ENCODE measurements around the gene SHISA9.

The SHISA9 gene

DNA sequence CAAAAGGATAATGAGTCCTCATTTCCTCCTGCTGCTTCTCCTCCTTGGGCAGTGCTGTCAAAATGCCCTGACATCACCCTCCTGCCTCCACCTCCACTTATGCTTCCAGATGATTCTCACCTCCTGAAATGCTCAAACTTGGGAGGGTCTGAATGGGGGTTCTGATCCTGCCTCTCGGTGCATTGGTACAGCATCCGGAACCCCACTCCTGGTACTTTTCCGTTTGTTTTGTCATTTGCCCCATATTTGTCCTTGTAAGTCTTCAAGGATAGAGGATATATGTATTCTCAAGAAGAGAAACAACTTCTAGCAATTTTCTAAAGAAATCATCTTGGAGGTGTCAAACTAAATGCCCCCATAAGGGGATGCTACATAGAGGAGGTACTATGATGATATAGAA, 148.3 kb downstream of the SHISA9 start:
- TF ChIP-seq CTCF (IDR thresholded peaks at IDR 0.05; ENCODE audit: insufficient read depth, low read length, poor library complexity, severe bottlenecking): no peak
- no peaks in the 10 kb centered on the region for H3K27me3 ChIP-seq (replicated peaks; ENCODE audit: control insufficient read depth, insufficient read depth, low read length)
- DNase-seq (ENCODE audit: extremely low read depth, insufficient read length): no peak
- no peak overlapping the region for H3K4me3 ChIP-seq (replicated peaks; ENCODE audit: low read depth, low read length)
- no peaks in the 10 kb centered on the region for H3K36me3 ChIP-seq (ENCODE audit: control insufficient read depth, insufficient read depth, low read length)

DNA sequence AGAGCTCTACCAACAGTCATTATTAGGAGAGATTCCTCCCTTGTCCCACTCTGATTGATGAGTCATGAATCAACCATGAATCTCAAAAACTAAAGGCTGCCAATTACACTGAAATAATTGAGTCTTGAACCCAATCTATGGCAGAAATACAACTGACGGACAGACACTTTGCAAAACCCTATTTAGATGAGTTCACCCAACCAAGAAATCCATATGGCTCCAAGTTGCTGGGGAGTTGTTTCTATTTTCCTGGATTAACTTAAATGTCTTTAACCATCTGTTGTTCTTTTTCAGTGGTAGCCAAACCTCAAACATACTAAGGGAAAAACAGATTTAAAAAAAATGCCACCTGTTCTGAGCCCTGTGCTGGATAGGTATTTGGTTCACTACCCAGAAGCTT, 151.0 kb downstream of the SHISA9 start:
- DNase-seq (ENCODE audit: extremely low read depth, insufficient read length): no peak
- Histone ChIP-seq H3K36me3 (ENCODE audit: control insufficient read depth, insufficient read depth, low read length) (no peaks in the 10 kb centered on the region), H3K27me3 (replicated peaks; ENCODE audit: control insufficient read depth, insufficient read depth, low read length) (no peaks in the 10 kb centered on the region), H3K4me3 (replicated peaks; ENCODE audit: low read depth, low read length) (no peak overlapping the region)
- TF ChIP-seq CTCF (IDR thresholded peaks at IDR 0.05; ENCODE audit: insufficient read depth, low read length, poor library complexity, severe bottlenecking): no peak

- no peaks in the 10 kb centered on the region for H3K36me3 ChIP-seq (ENCODE audit: control insufficient read depth, insufficient read depth, low read length)
- no peak overlapping the region for H3K4me3 ChIP-seq (replicated peaks; ENCODE audit: low read depth, low read length)
- H3K27me3 ChIP-seq (replicated peaks; ENCODE audit: control insufficient read depth, insufficient read depth, low read length): no peaks in the 10 kb centered on the region
- no peak for TF ChIP-seq CTCF (IDR thresholded peaks at IDR 0.05; ENCODE audit: insufficient read depth, low read length, poor library complexity, severe bottlenecking)
- no peak for DNase-seq (ENCODE audit: extremely low read depth, insufficient read length)
Observed at GRCh38 chr16:13055480-13055879, 154.1 kb downstream of the SHISA9 start.

DNA sequence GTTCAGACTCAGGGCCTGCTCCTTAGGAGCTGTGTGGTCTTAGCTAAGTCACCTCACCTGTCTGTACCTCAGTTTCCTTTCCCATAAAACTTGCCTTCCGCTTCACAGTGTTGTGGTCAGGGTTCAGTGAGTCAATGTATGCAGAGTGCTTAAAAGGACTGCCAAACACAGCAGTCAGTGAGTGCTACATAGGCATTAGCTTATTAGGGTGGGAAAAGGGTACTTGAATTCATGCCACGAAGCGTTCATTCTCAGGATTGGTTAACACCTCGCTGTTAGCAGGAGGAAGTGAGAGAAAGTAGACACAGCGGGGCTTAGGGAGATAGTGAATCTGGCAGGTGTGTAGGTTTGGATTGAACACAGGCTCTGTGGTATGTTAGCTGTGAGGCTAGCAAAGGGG, 155.2 kb downstream of the SHISA9 start:
- no peaks in the 10 kb centered on the region for H3K27me3 ChIP-seq (replicated peaks; ENCODE audit: control insufficient read depth, insufficient read depth, low read length)
- DNase-seq (ENCODE audit: extremely low read depth, insufficient read length): peak; percentile 62
- no peak overlapping the region for H3K4me3 ChIP-seq (replicated peaks; ENCODE audit: low read depth, low read length)
- no peak for TF ChIP-seq CTCF (IDR thresholded peaks at IDR 0.05; ENCODE audit: insufficient read depth, low read length, poor library complexity, severe bottlenecking)
- no peaks in the 10 kb centered on the region for H3K36me3 ChIP-seq (ENCODE audit: control insufficient read depth, insufficient read depth, low read length)

- Histone ChIP-seq H3K36me3 (ENCODE audit: control insufficient read depth, insufficient read depth, low read length) (no peaks in the 10 kb centered on the region), H3K27me3 (replicated peaks; ENCODE audit: control insufficient read depth, insufficient read depth, low read length) (no peaks in the 10 kb centered on the region), H3K4me3 (replicated peaks; ENCODE audit: low read depth, low read length) (no peak overlapping the region)
- TF ChIP-seq CTCF (IDR thresholded peaks at IDR 0.05; ENCODE audit: insufficient read depth, low read length, poor library complexity, severe bottlenecking): no peak
- DNase-seq (ENCODE audit: extremely low read depth, insufficient read length): no peak
Observed at GRCh38 chr16:13060932-13061331, 159.5 kb downstream of the SHISA9 start.

DNA sequence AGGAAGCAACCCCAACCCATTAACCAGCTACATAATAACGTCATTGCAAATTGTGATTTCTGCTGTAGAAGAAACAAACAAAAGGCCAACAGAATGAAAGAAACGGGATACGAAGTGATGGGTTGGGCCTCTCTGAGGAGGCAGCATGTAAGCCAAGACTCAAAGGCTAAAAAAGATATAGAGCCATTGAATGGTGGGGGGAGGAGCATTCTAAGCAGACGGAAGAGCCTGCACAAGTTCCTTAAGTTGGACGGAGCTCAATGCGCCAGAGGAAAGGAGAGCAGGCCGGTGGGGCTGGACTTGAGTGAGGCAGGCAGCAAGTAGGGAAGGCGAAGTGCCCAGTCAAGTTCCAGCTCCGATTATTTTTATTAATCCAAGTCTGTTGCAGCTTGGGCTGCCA, 160.3 kb downstream of the SHISA9 start:
- no peak overlapping the region for H3K4me3 ChIP-seq (replicated peaks; ENCODE audit: low read depth, low read length)

More for the DNA sequence above, 160.3 kb downstream of the SHISA9 start:
- TF ChIP-seq CTCF (IDR thresholded peaks at IDR 0.05; ENCODE audit: insufficient read depth, low read length, poor library complexity, severe bottlenecking): no peak
- no peak for DNase-seq (ENCODE audit: extremely low read depth, insufficient read length)
- no peaks in the 10 kb centered on the region for H3K27me3 ChIP-seq (replicated peaks; ENCODE audit: control insufficient read depth, insufficient read depth, low read length)
- no peaks in the 10 kb centered on the region for H3K36me3 ChIP-seq (ENCODE audit: control insufficient read depth, insufficient read depth, low read length)

Measured in GM06990 (cell line).